ENCODE measurements around the gene USP44. TPM values are rescaled to one million over a fixed set of nuclear protein-coding genes. Genes with fewer than 3 reads are reported as not detected.
"Not testable (repeated sequence)": the region's sequence is repeated elsewhere in the genome, so short reads cannot be mapped to it uniquely, and the experiment has no call there.

The USP44 gene
- total RNA-seq, 2 experiments from 2014 or later: 18.7 to 21.9 TPM

GRCh38 chr12:95505039-95505438, 46.2 kb downstream of the USP44 start:
- H3K36me3 Mint-ChIP-seq: peaks cover 42% of the 10 kb centered on the region
- H3K4me1 Mint-ChIP-seq: peaks cover 20% of the 10 kb centered on the region
- H3K27ac Mint-ChIP-seq: no peak overlapping the region
- no peak for DNase-seq
- no peak overlapping the region for H3K4me3 Mint-ChIP-seq
- no peaks in the 10 kb centered on the region for H3K9me3 Mint-ChIP-seq
- no peaks in the 10 kb centered on the region for H3K27me3 Mint-ChIP-seq

DNA sequence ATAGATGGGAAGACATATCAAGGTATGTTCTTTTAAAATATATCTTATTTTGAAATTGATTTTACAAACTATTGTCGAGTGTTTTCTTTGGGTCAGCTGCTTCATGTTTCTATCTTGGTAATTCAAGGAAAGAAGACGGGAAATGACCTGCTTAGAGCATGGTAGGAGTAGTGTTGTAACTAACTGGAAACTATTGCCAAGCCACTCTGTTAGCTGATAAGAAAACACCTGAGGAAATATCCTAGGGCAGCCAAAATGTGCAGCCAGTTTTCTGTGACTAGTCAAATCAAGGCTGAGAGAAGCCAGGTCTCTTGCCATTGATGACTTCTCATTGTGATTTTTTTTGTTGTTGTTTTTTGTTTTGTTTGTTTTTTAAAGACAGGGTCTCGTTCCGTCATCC, 47.1 kb downstream of the USP44 start:
- no peak for DNase-seq
- H3K27ac Mint-ChIP-seq: no peak overlapping the region
- peaks cover 27% of the 10 kb centered on the region for H3K4me1 Mint-ChIP-seq
- peaks cover 2% of the 10 kb centered on the region for H3K9me3 Mint-ChIP-seq
- H3K27me3 Mint-ChIP-seq: no peaks in the 10 kb centered on the region
- peaks cover 47% of the 10 kb centered on the region for H3K36me3 Mint-ChIP-seq
- H3K4me3 Mint-ChIP-seq: no peak overlapping the region

GRCh38 chr12:95499772-95500171, 51.5 kb downstream of the USP44 start:
- peaks cover 2% of the 10 kb centered on the region for H3K9me3 Mint-ChIP-seq
- no peak for DNase-seq
- no peaks in the 10 kb centered on the region for H3K27me3 Mint-ChIP-seq
- H3K4me3 Mint-ChIP-seq: no peak overlapping the region
- peaks cover 64% of the 10 kb centered on the region for H3K36me3 Mint-ChIP-seq
- peaks cover 30% of the 10 kb centered on the region for H3K4me1 Mint-ChIP-seq
- H3K27ac Mint-ChIP-seq: peak overlapping the region; percentile 42

GRCh38 chr12:95498968-95499367, 52.3 kb downstream of the USP44 start:
- Mint-ChIP-seq H3K4me3 (no peak overlapping the region), H3K4me1 (peaks cover 30% of the 10 kb centered on the region), H3K9me3 (peaks cover 2% of the 10 kb centered on the region), H3K27ac (peak overlapping the region; percentile 31), H3K27me3 (no peaks in the 10 kb centered on the region), H3K36me3 (peaks cover 60% of the 10 kb centered on the region)
- DNase-seq: no peak

- peaks cover 20% of the 10 kb centered on the region for H3K4me1 Mint-ChIP-seq
- no peak overlapping the region for H3K4me3 Mint-ChIP-seq
- DNase-seq: no peak
- peaks cover 2% of the 10 kb centered on the region for H3K9me3 Mint-ChIP-seq
- no peak overlapping the region for H3K27ac Mint-ChIP-seq
- no peaks in the 10 kb centered on the region for H3K27me3 Mint-ChIP-seq
- H3K36me3 Mint-ChIP-seq: peaks cover 47% of the 10 kb centered on the region
Observed at GRCh38 chr12:95497031-95497430, 54.2 kb downstream of the USP44 start.

DNA sequence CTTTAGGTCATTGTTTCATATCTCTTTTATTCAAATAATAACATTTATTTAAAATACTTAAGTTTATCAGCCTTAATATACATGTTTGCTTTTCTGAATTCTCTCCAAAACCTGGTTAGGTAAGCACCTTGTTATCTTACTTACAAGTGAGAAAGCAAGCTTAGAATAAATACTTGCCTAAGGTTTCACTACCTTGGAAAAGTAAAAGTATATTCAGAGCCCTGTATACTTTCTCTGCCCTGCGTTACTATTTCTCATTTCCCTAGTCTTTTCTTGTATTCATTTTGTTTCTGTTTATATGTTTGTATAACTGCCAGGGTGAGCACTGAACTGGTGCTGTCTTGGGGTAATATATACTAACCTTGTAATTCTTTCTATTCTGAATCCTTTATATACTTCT, 55.8 kb downstream of the USP44 start:
- H3K9me3 Mint-ChIP-seq: peaks cover 2% of the 10 kb centered on the region
- no peak overlapping the region for H3K4me3 Mint-ChIP-seq
- H3K27me3 Mint-ChIP-seq: no peaks in the 10 kb centered on the region
- no peak for DNase-seq
- H3K4me1 Mint-ChIP-seq: peaks cover 20% of the 10 kb centered on the region
- H3K27ac Mint-ChIP-seq: no peak overlapping the region
- H3K36me3 Mint-ChIP-seq: peaks cover 53% of the 10 kb centered on the region

GRCh38 chr12:95494888-95495287, 56.4 kb downstream of the USP44 start:
- peaks cover 2% of the 10 kb centered on the region for H3K9me3 Mint-ChIP-seq
- peaks cover 48% of the 10 kb centered on the region for H3K36me3 Mint-ChIP-seq
- no peak for DNase-seq
- no peak overlapping the region for H3K4me3 Mint-ChIP-seq
- no peaks in the 10 kb centered on the region for H3K27me3 Mint-ChIP-seq
- H3K27ac Mint-ChIP-seq: no peak overlapping the region
- H3K4me1 Mint-ChIP-seq: peaks cover 16% of the 10 kb centered on the region

DNA sequence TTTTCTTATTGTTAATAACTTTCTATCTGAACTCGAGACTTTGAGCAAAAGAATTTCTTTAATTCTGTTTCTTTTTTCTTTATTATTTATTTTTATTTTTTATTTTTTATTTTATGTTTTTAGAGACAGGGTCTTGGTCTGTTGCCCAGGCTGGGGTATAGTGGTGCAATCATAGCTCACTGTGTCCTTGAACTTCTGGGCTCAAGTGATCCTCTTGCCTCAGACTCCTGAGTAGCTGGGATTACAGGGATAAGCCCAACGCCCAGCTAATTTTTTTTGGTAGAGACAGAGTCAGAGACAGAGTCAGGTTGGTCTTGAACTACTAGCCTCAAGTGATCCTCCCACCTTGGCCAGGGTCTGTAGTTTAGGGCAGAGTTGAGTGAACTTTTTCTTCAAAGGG, 58.8 kb downstream of the USP44 start:
- Mint-ChIP-seq H3K4me1 (peaks cover 6% of the 10 kb centered on the region), H3K27ac (no peak overlapping the region), H3K27me3 (no peaks in the 10 kb centered on the region), H3K9me3 (no peaks in the 10 kb centered on the region), H3K4me3 (no peak overlapping the region), H3K36me3 (peaks cover 32% of the 10 kb centered on the region)
- DNase-seq: no peak

DNA sequence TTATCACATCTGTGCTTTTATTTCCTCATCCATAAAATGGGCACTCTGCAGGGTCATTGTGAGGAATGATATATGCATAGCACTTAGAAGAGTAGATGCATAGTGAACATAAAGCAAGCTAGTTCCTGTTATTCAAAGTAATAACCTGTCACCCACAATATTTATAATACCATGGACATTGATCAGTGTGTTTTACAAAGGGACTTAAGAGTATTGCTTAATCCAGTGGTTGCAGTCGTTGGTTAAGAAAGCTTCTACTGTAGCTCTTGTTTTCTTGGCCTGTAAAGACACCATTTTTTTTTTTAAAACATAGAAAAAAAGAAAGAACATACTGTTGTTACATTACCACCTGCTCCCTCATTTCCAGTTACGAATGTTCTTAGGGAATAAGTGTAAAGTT, 64.3 kb downstream of the USP44 start:
- Mint-ChIP-seq H3K27ac (no peak overlapping the region), H3K36me3 (peaks cover 27% of the 10 kb centered on the region), H3K4me1 (peaks cover 9% of the 10 kb centered on the region), H3K9me3 (no peaks in the 10 kb centered on the region), H3K4me3 (no peak overlapping the region), H3K27me3 (no peaks in the 10 kb centered on the region)
- no peak for DNase-seq

- no peak overlapping the region for H3K27ac Mint-ChIP-seq
- H3K36me3 Mint-ChIP-seq: peaks cover 36% of the 10 kb centered on the region
- DNase-seq: no peak
- no peaks in the 10 kb centered on the region for H3K9me3 Mint-ChIP-seq
- no peak overlapping the region for H3K4me3 Mint-ChIP-seq
- peaks cover 29% of the 10 kb centered on the region for H3K4me1 Mint-ChIP-seq
- no peaks in the 10 kb centered on the region for H3K27me3 Mint-ChIP-seq
Observed at GRCh38 chr12:95484524-95484923, 66.8 kb downstream of the USP44 start.

DNA sequence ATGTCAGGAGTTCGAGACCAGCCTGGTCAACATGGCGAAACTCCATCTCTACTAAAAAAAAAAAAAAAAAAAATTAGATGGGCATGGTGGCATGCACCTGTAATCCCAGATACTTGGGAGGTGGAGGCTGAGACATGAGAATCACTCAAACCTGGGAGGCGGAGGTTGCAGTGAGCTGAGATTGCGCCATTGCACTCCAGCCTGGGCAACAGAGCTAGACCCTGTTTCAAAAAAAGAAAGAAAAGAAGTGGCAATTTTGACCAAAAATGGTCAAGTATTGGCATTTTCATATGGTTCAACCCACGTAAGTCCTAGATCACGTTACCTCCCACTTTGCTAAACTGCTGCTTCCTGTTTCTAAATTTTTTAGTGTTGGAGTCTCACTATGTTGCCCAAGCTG, 68.7 kb downstream of the USP44 start:
- peaks cover 43% of the 10 kb centered on the region for H3K4me1 Mint-ChIP-seq
- not testable (repeated sequence) for H3K4me3 Mint-ChIP-seq, DNase-seq, H3K27me3 Mint-ChIP-seq, H3K9me3 Mint-ChIP-seq, H3K27ac Mint-ChIP-seq
- H3K36me3 Mint-ChIP-seq: peaks cover 54% of the 10 kb centered on the region

GRCh38 chr12:95481888-95482287, 69.4 kb downstream of the USP44 start:
- no peaks in the 10 kb centered on the region for H3K27me3 Mint-ChIP-seq
- peaks cover 44% of the 10 kb centered on the region for H3K4me1 Mint-ChIP-seq
- no peak for DNase-seq
- no peak overlapping the region for H3K4me3 Mint-ChIP-seq
- peaks cover 58% of the 10 kb centered on the region for H3K36me3 Mint-ChIP-seq
- no peak overlapping the region for H3K27ac Mint-ChIP-seq
- no peaks in the 10 kb centered on the region for H3K9me3 Mint-ChIP-seq

- no peak for DNase-seq
- H3K27me3 Mint-ChIP-seq: no peaks in the 10 kb centered on the region
- peak overlapping the region; percentile 7 for H3K4me3 Mint-ChIP-seq
- H3K9me3 Mint-ChIP-seq: no peaks in the 10 kb centered on the region
- peak overlapping the region; percentile 39 for H3K27ac Mint-ChIP-seq
- peaks cover 64% of the 10 kb centered on the region for H3K36me3 Mint-ChIP-seq
- peaks cover 52% of the 10 kb centered on the region for H3K4me1 Mint-ChIP-seq
Observed at GRCh38 chr12:95481072-95481471, 70.2 kb downstream of the USP44 start.

DNA sequence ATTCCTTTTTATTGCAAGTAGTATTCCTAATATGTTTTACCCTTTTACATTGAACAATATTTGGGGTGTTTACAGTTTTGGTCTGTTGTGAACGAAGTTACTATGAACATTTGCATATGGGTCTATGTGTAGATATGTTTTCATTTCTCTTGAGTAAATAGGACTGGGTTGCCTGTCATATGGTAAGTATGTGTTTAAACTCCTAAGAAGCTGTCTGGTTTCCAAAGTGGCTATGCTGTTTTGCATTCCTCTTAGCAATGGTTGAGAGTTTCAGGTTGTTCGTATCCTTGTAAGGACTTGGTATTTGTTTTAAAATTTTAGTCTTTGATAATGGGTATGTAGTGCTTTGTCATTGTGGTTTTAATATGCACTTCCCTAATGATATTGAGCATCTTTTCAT, 71.0 kb downstream of the USP44 start:
- H3K36me3 Mint-ChIP-seq: peaks cover 73% of the 10 kb centered on the region
- H3K4me3 Mint-ChIP-seq: no peak overlapping the region
- no peak for DNase-seq
- H3K9me3 Mint-ChIP-seq: no peaks in the 10 kb centered on the region
- no peaks in the 10 kb centered on the region for H3K27me3 Mint-ChIP-seq
- peak overlapping the region; percentile 58 for H3K27ac Mint-ChIP-seq
- H3K4me1 Mint-ChIP-seq: peaks cover 60% of the 10 kb centered on the region

DNA sequence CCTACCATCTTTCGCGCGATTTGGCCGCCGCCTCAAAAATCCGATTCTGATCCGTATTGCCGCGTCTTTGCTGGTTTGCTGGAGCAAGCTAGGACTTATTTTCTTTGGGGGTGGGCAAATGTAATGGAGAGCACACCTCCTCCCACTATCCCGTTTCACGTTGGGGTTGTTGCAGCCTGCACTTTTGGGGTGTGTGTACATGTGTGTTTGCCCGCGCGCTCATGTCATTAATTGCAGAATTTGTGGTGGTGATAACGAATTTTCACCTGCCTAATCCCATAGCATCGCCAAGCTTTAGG, 76.7 kb downstream of the USP44 start:
- H3K27ac Mint-ChIP-seq: peak overlapping the region; percentile 100
- no peaks in the 10 kb centered on the region for H3K9me3 Mint-ChIP-seq
- H3K4me1 Mint-ChIP-seq: peaks cover 42% of the 10 kb centered on the region
- H3K4me3 Mint-ChIP-seq: peak overlapping the region; percentile 100
- H3K27me3 Mint-ChIP-seq: no peaks in the 10 kb centered on the region
- peaks cover 52% of the 10 kb centered on the region for H3K36me3 Mint-ChIP-seq
- peak; percentile 34 for DNase-seq

DNA sequence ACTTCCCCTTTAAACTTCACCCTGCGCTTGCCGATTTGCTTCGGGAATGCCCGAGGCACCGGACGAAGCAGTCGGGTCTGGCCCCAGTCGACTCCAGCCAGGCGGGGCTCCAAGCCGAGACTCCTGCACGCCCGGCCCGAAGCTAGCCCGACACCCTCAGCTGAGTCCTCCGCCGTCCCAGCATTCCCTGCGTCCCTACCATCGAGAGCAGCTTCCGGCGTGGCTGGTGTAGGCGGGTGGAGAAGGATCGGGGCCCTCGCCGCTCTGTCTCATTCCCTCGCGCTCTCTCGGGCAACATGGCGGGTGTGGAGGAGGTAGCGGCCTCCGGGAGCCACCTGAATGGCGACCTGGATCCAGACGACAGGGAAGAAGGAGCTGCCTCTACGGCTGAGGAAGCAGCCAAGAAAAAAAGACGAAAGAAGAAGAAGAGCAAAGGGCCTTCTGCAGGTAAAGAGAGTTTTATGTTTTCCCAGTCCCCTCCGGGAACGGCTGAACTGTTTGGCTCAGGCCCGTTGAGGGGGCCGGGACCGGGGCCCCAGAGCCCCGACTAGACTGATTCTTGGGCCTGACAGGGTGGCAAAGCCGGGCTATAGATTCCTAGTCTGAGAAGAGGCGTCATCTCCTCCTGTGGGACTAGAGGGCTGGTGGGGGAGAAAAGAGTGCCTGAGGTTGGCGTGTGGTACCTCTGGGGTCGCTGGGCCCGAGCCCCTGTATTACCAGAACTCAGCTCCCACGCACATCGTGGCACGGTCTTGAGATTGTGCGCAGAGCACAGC, 77.2 kb downstream of the USP44 start, which contains the start of gene METAP2:
TSS of gene METAP2 (plus strand) at position 269 of the 776 bp plus-strand sequence. CDS start at position 297, 28 bp downstream.
- DNase-seq: peak; percentile 95
- H3K4me3 Mint-ChIP-seq: peak within 1 kb of the TSS; percentile 100
- H3K9me3 Mint-ChIP-seq: no peaks in the 10 kb centered on the region
- peaks cover 46% of the 10 kb centered on the region for H3K36me3 Mint-ChIP-seq
- H3K27me3 Mint-ChIP-seq: no peaks in the 10 kb centered on the region
- peak within 1 kb of the TSS; percentile 100 for H3K27ac Mint-ChIP-seq
- peaks cover 39% of the 10 kb centered on the region for H3K4me1 Mint-ChIP-seq
